CD14-positive monocyte (primary cell): Measurements from ENCODE around the gene ZNF783. TPM values are rescaled to one million over a fixed set of nuclear protein-coding genes. Genes with fewer than 3 reads are reported as not detected.

Source experiments
- DNase-seq, 3 donors: peaks; one replicate each; pipeline ENCODE4 v3.0.0-alpha.2; 2011 to 2022
- H2AFZ ChIP-seq: 2 replicates; pipeline ENCODE4 v1.6.0; 2012; ENCODE audit warnings: mild to moderate bottlenecking, low read depth, low read length, inconsistent platforms; ENCODE audit not compliant: insufficient read depth, poor library complexity, severe bottlenecking
- H3K27ac ChIP-seq, 2 donors: 1 replicate in 1 of 2; 2 replicates in 1 of 2; pipeline ENCODE4 v1.5.1; 2012 to 2013; ENCODE audit warnings: low read length in 2 of 2, control low read depth in 1 of 2, inconsistent platforms in 1 of 2, low read depth in 1 of 2, mild to moderate bottlenecking in 1 of 2
- H3K27me3 ChIP-seq, 2 donors: one replicate each; pipeline versions ENCODE4 v1.6.0 to v1.6.1; 2011 to 2013; ENCODE audit warnings: low read length in 2 of 2; ENCODE audit not compliant: control insufficient read depth in 2 of 2, insufficient read depth in 2 of 2
- H3K36me3 ChIP-seq, 2 donors: replicated peaks in 1 of 2; 1 replicate in 1 of 2; 2 replicates in 1 of 2; pipeline versions ENCODE4 v1.5.1 to v1.6.1; 2012 to 2013; ENCODE audit warnings: low read length in 2 of 2, control low read depth in 1 of 2, inconsistent platforms in 1 of 2, mild to moderate bottlenecking in 1 of 2; ENCODE audit not compliant: insufficient read depth in 2 of 2, control insufficient read depth in 1 of 2
- H3K4me1 ChIP-seq, 2 donors: 1 replicate in 1 of 2; 2 replicates in 1 of 2; pipeline versions ENCODE4 v1.5.1 to v1.6.1; 2012 to 2013; ENCODE audit warnings: low read length in 2 of 2, control low read depth in 1 of 2, inconsistent platforms in 1 of 2, mild to moderate bottlenecking in 1 of 2, moderate library complexity in 1 of 2; ENCODE audit not compliant: insufficient read depth in 2 of 2, control insufficient read depth in 1 of 2
- H3K4me2 ChIP-seq: replicated peaks from 2 replicates; pipeline ENCODE3; 2012; ENCODE audit warnings: low read length, moderate library complexity, mild to moderate bottlenecking; ENCODE audit not compliant: poor library complexity, severe bottlenecking; ENCODE audit errors: extremely low read depth
- H3K4me3 ChIP-seq, 3 experiments: fragments of 200-600 bp in 1 of 3; sonication (generic) in 1 of 3; replicated peaks in 1 of 3; 1 replicate in 2 of 3; 2 replicates in 1 of 3; pipeline ENCODE4 v1.5.1; 2011 to 2013; ENCODE audit warnings: low read length in 3 of 3, mild to moderate bottlenecking in 3 of 3, control low read depth in 2 of 3, low read depth in 2 of 3, inconsistent platforms in 1 of 3, moderate library complexity in 1 of 3
- H3K79me2 ChIP-seq: 2 replicates; pipeline ENCODE4 v1.6.0; 2012; ENCODE audit warnings: mild to moderate bottlenecking, control low read depth, inconsistent platforms, low read length, moderate library complexity; ENCODE audit not compliant: insufficient read depth
- H3K9ac ChIP-seq: 2 replicates; pipeline ENCODE4 v1.6.0; 2017; ENCODE audit warnings: low read length, mild to moderate bottlenecking; ENCODE audit not compliant: insufficient read depth, poor library complexity, severe bottlenecking
- H3K9me3 ChIP-seq, 2 donors: replicated peaks in 1 of 2; 1 replicate in 1 of 2; 2 replicates in 1 of 2; pipeline versions ENCODE4 v1.5.1 to v1.6.1; 2012 to 2013; ENCODE audit warnings: low read length in 2 of 2, control low read depth in 1 of 2; ENCODE audit not compliant: control insufficient read depth in 1 of 2, insufficient read depth in 1 of 2
- H4K20me1 ChIP-seq: 2 replicates; pipeline ENCODE4 v1.6.0; 2012; ENCODE audit warnings: mild to moderate bottlenecking, low read length, control low read depth, moderate library complexity; ENCODE audit not compliant: insufficient read depth
- H3K27ac Mint-ChIP-seq, 7 donors: one replicate each; pipeline ENCODE4 v1.8.0; 2020; ENCODE audit warnings: mild to moderate bottlenecking in 7 of 7, mixed read lengths in 7 of 7, moderate library complexity in 6 of 7, inconsistent platforms in 2 of 7
- H3K27me3 Mint-ChIP-seq, 3 donors: one replicate each; pipeline ENCODE4 v1.8.0; 2021 to 2022; ENCODE audit warnings: low read depth in 3 of 3, mild to moderate bottlenecking in 3 of 3, mixed read lengths in 3 of 3, moderate library complexity in 3 of 3, inconsistent platforms in 1 of 3
- H3K36me3 Mint-ChIP-seq, 2 donors: one replicate each; pipeline ENCODE4 v1.8.0; 2020; ENCODE audit warnings: mixed read lengths in 2 of 2, inconsistent platforms in 1 of 2, mild to moderate bottlenecking in 1 of 2
- H3K4me1 Mint-ChIP-seq: one replicate; pipeline ENCODE4 v1.8.0; 2020; ENCODE audit warnings: mild to moderate bottlenecking, mixed read lengths
- H3K4me3 Mint-ChIP-seq, 2 donors: one replicate each; pipeline ENCODE4 v1.8.0; 2020; ENCODE audit warnings: mild to moderate bottlenecking in 2 of 2, mixed read lengths in 2 of 2, moderate library complexity in 1 of 2
- H3K9me3 Mint-ChIP-seq, 7 donors: one replicate each; pipeline ENCODE4 v1.8.0; 2020 to 2022; ENCODE audit warnings: mixed read lengths in 7 of 7, mild to moderate bottlenecking in 6 of 7, moderate library complexity in 6 of 7, inconsistent platforms in 2 of 7
- CTCF ChIP-seq: fragments of 200-600 bp; IDR thresholded peaks from one replicate; pipeline ENCODE4 v1.8.0; 2022; ENCODE audit warnings: antibody characterized with exemption, mild to moderate bottlenecking
- WGBS: methylation state at CpG from one replicate; pipeline ENCODE4 v1.1.5; 2013; ENCODE audit warnings: missing lambda C conversion rate; ENCODE audit not compliant: insufficient coverage; 5-methylcytosine and 5-hydroxymethylcytosine counted together
- intact Hi-C, 2 donors: fragments of 100-400 bp; cut with micrococcal nuclease; formaldehyde crosslinking; loops; one replicate each; pipeline versions ENCODE4 v1.15.0 to v1.15.1; 2023
- polyA plus RNA-seq, 3 donors: library from polyadenylated mRNA; depleted of rRNA in 1 of 3; unstranded in 2 of 3; stranded (reverse) in 1 of 3; fragments of 300-500 nt in 2 of 3; fragments of >200 nt in 1 of 3; fragmentation: Illumina TruSeq in 2 of 3; gene quantifications; 1 replicate in 2 of 3; 2 replicates in 1 of 3; pipeline ENCODE4 v1.2.3, GENCODE V29; 2012 to 2021

Gene ZNF783
- polyA plus RNA-seq, 3 donors: 1.2 to 16.7 (median 1.5) TPM

- Histone ChIP-seq H3K79me2 (no peaks in the 10 kb centered on the region), H3K4me2 (no peak overlapping the region), H3K4me3 (no peak overlapping the region), H3K9ac (no peak overlapping the region), H3K27me3 (peaks cover 0 to 9% of the 10 kb centered on the region in 2 donors), H3K4me1 (peaks cover 12 to 14% of the 10 kb centered on the region in 2 donors), H3K9me3 (no peaks in the 10 kb centered on the region), H4K20me1 (peaks cover 13% of the 10 kb centered on the region), H2AFZ (no peak overlapping the region), H3K36me3 (no peaks in the 10 kb centered on the region), H3K27ac (no peak overlapping the region)
- H3K9me3 Mint-ChIP-seq: peaks cover 0 to 2% (median 0%) of the 10 kb centered on the region in 7 donors
- DNase-seq: no peak
- intact Hi-C loops: no loop called here
- H3K4me3 Mint-ChIP-seq: no peak overlapping the region
- H3K36me3 Mint-ChIP-seq: peaks cover 1 to 10% of the 10 kb centered on the region in 2 donors
- no peak overlapping the region for H3K27ac Mint-ChIP-seq
- H3K4me1 Mint-ChIP-seq: peaks cover 18% of the 10 kb centered on the region
- no peak for TF ChIP-seq CTCF
- H3K27me3 Mint-ChIP-seq: peaks cover 12 to 23% (median 16%) of the 10 kb centered on the region in 3 donors
- 98% methylated on average over 10 of the region's 10 CpGs for WGBS
These were observed 25.6 kb downstream of the ZNF783 start for GRCh38 chr7:149287622-149288021.

GRCh38 chr7:149289262-149289661 lies 27.3 kb downstream of the ZNF783 start:
- intact Hi-C loops: no loop called here
- Mint-ChIP-seq H3K4me1 (peaks cover 15% of the 10 kb centered on the region), H3K36me3 (peaks cover 0 to 8% of the 10 kb centered on the region in 2 donors), H3K27ac (no peak overlapping the region), H3K27me3 (peaks cover 12 to 19% (median 16%) of the 10 kb centered on the region in 3 donors), H3K4me3 (no peak overlapping the region), H3K9me3 (peaks cover 0 to 2% (median 0%) of the 10 kb centered on the region in 7 donors)
- Histone ChIP-seq H3K9me3 (no peaks in the 10 kb centered on the region), H3K36me3 (no peaks in the 10 kb centered on the region), H3K27ac (no peak overlapping the region), H3K4me3 (no peak overlapping the region), H3K27me3 (peaks cover 0 to 8% of the 10 kb centered on the region in 2 donors), H3K4me2 (no peak overlapping the region), H3K79me2 (no peaks in the 10 kb centered on the region), H3K9ac (no peak overlapping the region), H2AFZ (no peak overlapping the region), H4K20me1 (peaks cover 6% of the 10 kb centered on the region), H3K4me1 (peaks cover 12 to 14% of the 10 kb centered on the region in 2 donors)
- TF ChIP-seq CTCF: no peak
- WGBS: 92% methylated on average over 7 of the region's 8 CpGs
- no peak for DNase-seq
